ENCODE results near the gene TNRC6C.
A peak's percentile ranks its signal among the peaks of the same experiment; 100 is the strongest.

TNRC6C gene

DNA sequence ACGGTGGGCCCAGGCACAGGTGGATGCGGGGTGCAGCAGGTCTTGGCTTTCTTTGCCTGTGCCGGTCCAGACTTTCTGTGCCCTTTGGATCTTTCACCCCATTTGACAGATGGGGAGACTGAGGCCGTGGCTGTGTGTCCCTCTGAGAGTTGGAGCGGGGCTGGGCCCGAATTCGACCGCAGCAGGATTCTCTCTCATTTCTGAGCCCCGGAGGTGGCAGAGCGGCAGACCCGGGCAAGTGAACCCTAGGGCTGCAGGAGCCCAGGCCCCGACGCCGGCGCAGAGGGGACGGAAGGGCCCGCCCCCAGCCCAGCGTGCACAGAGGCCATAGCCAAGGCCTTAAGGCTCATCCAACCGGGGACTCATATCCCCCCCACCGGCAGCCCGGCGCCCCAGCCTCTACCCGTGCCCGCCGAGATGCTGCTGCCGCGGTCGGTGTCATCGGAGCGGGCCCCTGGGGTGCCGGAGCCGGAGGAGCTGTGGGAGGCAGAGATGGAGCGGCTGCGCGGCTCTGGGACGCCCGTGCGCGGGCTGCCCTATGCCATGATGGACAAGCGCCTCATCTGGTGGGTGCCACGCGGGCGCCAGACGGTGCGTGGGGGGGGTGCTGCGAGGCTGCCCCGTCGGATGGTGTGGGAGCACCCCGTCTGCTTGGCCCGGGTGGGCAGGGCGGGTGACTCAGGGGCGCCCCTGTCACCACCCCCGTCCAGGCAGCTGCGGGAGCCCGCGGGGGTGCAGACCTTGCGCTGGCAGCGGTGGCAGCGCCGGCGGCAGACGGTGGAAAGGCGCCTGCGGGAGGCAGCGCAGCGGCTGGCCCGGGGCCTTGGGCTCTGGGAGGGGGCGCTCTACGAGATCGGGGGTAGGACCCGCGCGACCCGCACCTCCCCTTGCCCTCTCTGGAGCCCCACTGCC is 172.9 kb downstream of the TNRC6C start:
- H3K4me3 ChIP-seq (ENCODE audit: low read depth, low read length) = peak overlapping the region; percentile 82

DNA sequence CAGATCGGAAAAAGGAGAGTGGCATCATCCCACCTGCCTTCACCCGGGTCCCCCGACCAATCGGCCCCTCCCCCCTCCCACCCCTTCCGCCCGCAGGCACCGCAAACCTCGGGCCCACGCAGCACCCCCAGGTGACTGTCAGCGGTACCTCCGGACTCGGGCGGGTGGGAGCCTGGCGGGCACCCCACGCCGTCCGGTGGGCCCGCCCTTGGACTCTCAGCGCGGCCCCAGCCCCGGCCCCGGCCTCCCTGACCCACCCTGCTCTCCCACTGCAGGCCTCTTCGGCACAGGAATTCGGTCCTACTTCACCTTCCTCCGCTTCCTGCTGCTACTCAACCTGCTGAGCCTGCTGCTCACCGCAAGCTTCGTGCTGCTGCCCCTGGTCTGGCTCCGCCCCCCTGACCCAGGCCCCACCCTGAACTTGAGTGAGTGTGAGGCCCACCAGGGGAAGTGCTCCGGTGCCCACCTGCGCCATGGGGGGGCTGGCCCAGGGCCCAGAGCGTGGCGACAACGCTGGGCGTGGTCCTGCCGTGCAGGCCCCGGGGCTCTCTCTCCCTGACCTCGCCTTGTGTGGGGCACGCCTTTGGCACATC is 173.7 kb downstream of the TNRC6C start:
- TF ChIP-seq, protein P1, sequence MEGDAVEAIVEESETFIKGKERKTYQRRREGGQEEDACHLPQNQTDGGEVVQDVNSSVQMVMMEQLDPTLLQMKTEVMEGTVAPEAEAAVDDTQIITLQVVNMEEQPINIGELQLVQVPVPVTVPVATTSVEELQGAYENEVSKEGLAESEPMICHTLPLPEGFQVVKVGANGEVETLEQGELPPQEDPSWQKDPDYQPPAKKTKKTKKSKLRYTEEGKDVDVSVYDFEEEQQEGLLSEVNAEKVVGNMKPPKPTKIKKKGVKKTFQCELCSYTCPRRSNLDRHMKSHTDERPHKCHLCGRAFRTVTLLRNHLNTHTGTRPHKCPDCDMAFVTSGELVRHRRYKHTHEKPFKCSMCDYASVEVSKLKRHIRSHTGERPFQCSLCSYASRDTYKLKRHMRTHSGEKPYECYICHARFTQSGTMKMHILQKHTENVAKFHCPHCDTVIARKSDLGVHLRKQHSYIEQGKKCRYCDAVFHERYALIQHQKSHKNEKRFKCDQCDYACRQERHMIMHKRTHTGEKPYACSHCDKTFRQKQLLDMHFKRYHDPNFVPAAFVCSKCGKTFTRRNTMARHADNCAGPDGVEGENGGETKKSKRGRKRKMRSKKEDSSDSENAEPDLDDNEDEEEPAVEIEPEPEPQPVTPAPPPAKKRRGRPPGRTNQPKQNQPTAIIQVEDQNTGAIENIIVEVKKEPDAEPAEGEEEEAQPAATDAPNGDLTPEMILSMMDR (IDR thresholded peaks at IDR 0.05; ENCODE audit: low read depth, low read length, missing control alignments) = no peak
- H3K4me3 ChIP-seq (ENCODE audit: low read depth, low read length) = peak overlapping the region; percentile 82
- DNase-seq (ENCODE audit: low read depth) = peak; percentile 70

More for the DNA sequence above, 172.9 kb downstream of the TNRC6C start:
- no peak for DNase-seq (ENCODE audit: low read depth)
- TF ChIP-seq, protein P1 (IDR thresholded peaks at IDR 0.05; ENCODE audit: low read depth, low read length, missing control alignments) = no peak

DNA sequence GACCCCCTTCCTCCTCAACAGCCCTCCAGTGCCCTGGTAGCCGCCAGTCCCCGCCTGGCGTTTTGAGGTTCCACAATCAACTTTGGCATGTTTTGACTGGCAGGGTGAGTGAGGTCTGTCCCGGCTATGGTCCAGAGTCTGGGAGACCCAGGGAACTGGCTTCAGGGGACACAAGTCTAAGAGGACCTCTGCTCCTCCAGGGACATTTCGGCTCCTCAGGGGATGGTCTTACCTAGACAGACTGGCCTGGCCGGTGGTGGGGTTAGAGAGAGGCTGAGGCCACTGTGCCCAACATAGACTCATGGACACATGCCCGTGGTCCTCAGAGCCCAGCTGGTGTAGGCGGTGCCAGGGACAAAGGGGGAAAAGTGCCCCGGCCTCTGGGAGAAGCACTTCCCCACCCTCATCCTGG is 174.3 kb downstream of the TNRC6C start:
- TF ChIP-seq, protein P1 (IDR thresholded peaks at IDR 0.05; ENCODE audit: low read depth, low read length, missing control alignments) = no peak
- no peak for DNase-seq (ENCODE audit: low read depth)
- peak overlapping the region; percentile 82 for H3K4me3 ChIP-seq (ENCODE audit: low read depth, low read length)

DNA sequence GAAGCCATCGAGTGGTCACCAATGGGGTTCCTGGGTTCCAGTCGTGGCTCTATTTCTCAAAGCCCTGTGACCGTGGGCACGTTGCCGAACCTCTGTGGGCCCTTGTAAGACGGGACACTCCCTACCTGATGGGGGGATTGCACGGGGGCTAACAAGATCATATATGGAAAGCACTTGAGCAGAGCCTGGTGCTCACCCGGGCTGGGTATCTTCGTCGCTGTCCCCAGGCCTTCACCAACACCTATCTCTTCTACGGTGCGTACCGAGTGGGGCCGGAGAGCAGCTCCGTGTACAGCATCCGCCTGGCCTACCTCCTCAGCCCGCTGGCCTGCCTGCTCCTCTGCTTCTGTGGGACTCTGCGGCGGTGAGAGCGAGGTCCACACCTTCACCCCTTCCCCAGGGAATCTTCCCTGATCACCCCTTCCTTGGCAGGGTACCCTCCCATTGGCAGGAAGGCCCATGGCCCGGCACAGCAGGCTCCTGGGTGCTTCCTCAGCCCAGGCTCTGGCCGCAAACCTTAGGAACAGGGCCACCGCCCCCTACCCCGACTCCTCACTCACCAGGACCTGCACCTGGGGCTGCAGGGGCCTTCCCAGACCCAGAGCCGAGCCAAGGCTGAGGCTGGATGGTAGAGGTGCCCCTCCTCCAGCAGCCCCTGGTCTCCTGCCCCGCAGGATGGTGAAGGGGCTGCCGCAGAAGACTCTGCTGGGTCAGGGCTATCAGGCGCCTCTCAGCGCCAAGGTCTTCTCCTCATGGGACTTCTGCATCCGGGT is 174.9 kb downstream of the TNRC6C start:
- TF ChIP-seq, protein P1 (IDR thresholded peaks at IDR 0.05; ENCODE audit: low read depth, low read length, missing control alignments) = no peak
- peak overlapping the region; percentile 82 for H3K4me3 ChIP-seq (ENCODE audit: low read depth, low read length)
- no peak for DNase-seq (ENCODE audit: low read depth)

DNA sequence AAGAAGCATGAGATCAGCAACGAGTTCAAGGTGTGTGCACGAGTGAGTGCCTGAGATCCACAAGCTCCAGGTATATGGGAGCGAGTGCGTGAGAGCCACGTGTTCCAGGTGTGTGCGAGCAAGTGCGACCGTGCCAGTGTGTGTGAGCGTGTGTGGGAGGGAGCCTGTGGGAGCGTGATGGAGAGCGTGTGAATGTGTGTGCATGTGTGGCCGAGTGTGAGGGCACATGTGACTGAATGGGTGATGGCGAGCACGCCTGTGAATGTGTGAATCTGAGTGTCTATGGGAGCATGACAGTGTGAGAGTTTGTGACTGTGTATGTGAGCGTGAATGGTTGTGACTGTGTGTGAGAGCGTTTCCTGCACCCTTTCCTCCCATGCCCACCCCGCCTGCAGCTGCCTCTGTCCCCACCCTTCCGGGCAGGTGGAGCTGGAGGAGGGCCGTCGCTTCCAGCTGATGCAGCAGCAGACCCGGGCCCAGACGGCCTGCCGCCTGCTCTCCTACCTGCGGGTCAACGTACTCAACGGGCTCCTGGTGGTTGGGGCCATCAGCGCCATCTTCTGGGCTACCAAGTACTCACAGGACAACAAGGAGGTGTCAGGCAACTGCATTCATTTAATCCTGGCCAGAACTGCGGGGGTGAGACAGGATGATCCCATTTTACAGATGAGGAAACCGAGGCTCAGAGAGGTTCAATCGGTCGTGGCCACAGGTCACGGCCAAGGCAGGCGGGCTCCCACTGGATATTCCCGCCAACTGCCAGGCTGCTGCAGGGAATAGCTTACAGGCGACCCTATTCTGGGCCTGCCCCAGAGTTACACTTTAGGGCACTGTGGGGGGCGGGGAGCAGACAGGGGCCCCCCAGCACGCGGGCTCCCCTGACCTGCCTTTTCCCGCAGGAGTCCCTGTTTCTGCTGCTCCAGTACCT is 175.7 kb downstream of the TNRC6C start:
- peak overlapping the region; percentile 82 for H3K4me3 ChIP-seq (ENCODE audit: low read depth, low read length)
- TF ChIP-seq, protein P1 (IDR thresholded peaks at IDR 0.05; ENCODE audit: low read depth, low read length, missing control alignments) = peak; percentile 78
- DNase-seq (ENCODE audit: low read depth) = no peak

DNA sequence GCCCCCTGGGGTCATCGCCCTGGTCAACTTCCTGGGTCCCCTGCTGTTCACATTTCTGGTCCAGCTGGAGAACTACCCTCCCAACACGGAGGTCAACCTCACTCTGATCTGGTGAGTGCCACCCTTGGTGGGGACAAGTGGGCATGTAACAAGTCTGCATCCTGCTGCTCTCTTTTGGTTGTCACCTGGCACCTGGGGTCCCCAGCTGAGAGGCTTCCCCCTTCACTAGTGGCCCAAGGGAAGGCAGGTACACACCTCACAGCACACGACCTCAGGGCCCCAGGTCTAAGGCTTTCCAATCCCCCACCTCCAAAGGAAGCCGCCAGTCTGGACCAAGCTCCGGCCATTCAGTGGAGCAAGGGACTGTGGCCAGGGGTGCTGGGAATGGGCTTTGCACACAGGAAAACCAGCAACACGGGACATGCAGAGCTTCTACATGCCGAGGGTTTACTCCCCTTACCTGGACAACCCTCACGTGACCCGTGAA is 176.4 kb downstream of the TNRC6C start:
- TF ChIP-seq, protein P1 (IDR thresholded peaks at IDR 0.05; ENCODE audit: low read depth, low read length, missing control alignments) = no peak

More for the DNA sequence above, 176.4 kb downstream of the TNRC6C start:
- no peak overlapping the region for H3K4me3 ChIP-seq (ENCODE audit: low read depth, low read length)
- no peak for DNase-seq (ENCODE audit: low read depth)

Data from GM12864 (cell line).